PC-3 (cell line): ENCODE results near the gene NTN3. TPM values are rescaled to one million over a fixed set of nuclear protein-coding genes. Genes with fewer than 3 reads are reported as not detected.

Source experiments
- ATAC-seq: fragments of 200-7000 bp; cut with Tn5 transposase; 2 replicates; pipeline ENCODE4 v1.9.1; 2020; ENCODE audit warnings: mild to moderate bottlenecking, moderate library complexity
- BruUV-seq: library from RNA; stranded (reverse); fragments of 400-500 nt; replicated peaks from 2 replicates; lab custom pipeline; 2021; lab: Mats Ljungman, UMichigan
- CTCF ChIA-PET: fragments of 300-600 bp; sonication (Branson Sonifier 250); formaldehyde crosslinking; loops from one replicate; lab custom pipeline; 2022; ENCODE audit warnings: antibody characterized with exemption; lab: Charles Lee
- POLR2A ChIA-PET: fragments of 300-600 bp; sonication (Branson Sonifier 250); formaldehyde crosslinking; loops from one replicate; lab custom pipeline; 2022; ENCODE audit warnings: antibody characterized with exemption; ENCODE audit not compliant: unreplicated experiment; lab: Charles Lee
- DNase-seq: peaks from one replicate; pipeline ENCODE4 v3.0.0-alpha.2; 2015
- H2AFZ ChIP-seq: fragments of 300-600 bp; sonication (generic); 2 replicates; pipeline ENCODE4 v1.6.0; 2016; ENCODE audit warnings: antibody characterized with exemption, low read length
- H3F3A ChIP-seq: fragments of 300-600 bp; sonication (generic); one replicate; pipeline ENCODE4 v1.6.0; 2017; ENCODE audit warnings: antibody characterized with exemption, low read length, control low read depth, mild to moderate bottlenecking; ENCODE audit not compliant: unreplicated experiment
- H3K27ac ChIP-seq: fragments of 300-600 bp; sonication (generic); 2 replicates; pipeline ENCODE4 v1.5.1; 2016; ENCODE audit warnings: mild to moderate bottlenecking, low read length
- H3K27me3 ChIP-seq: fragments of 300-600 bp; sonication (generic); 2 replicates; pipeline ENCODE4 v1.6.1; 2016; ENCODE audit warnings: low read length, mixed read lengths
- H3K36me3 ChIP-seq: fragments of 300-600 bp; sonication (generic); 2 replicates; pipeline ENCODE4 v1.6.1; 2016; ENCODE audit warnings: low read depth, mixed run types, low read length, mixed read lengths
- H3K4me1 ChIP-seq: fragments of 300-600 bp; sonication (generic); 2 replicates; pipeline ENCODE4 v1.5.1; 2016; ENCODE audit warnings: low read length; ENCODE audit not compliant: insufficient read depth
- H3K4me2 ChIP-seq: fragments of 300-600 bp; sonication (generic); 2 replicates; pipeline ENCODE4 v1.6.0; 2016; ENCODE audit warnings: low read length
- H3K4me3 ChIP-seq: fragments of 300-600 bp; sonication (generic); 2 replicates; pipeline ENCODE4 v1.5.1; 2016; ENCODE audit warnings: mild to moderate bottlenecking, low read length, mixed read lengths
- H3K79me2 ChIP-seq: fragments of 300-600 bp; sonication (generic); 2 replicates; pipeline ENCODE4 v1.6.1; 2017; ENCODE audit warnings: low read length, mixed read lengths
- H3K9ac ChIP-seq: fragments of 300-600 bp; sonication (generic); 2 replicates; pipeline ENCODE4 v1.6.0; 2016; ENCODE audit warnings: mild to moderate bottlenecking, low read length
- H3K9me2 ChIP-seq: fragments of 300-600 bp; sonication (generic); replicated peaks from 2 replicates; pipeline ENCODE4 v1.6.1; 2016; ENCODE audit warnings: mixed run types, low read length, mixed read lengths
- H3K9me3 ChIP-seq: fragments of 300-600 bp; sonication (generic); 2 replicates; pipeline ENCODE4 v1.6.1; 2016; ENCODE audit warnings: low read length, mixed read lengths
- H4K20me1 ChIP-seq: fragments of 300-600 bp; sonication (generic); 2 replicates; pipeline ENCODE4 v1.6.1; 2016; ENCODE audit warnings: low read length, mixed read lengths
- CTCF ChIP-seq: fragments of 300-600 bp; sonication (generic); conservative IDR thresholded peaks from 2 replicates; pipeline ENCODE4 v1.5.1; 2017; ENCODE audit warnings: antibody characterized with exemption, low read depth, mild to moderate bottlenecking, low read length
- EZH2 ChIP-seq: fragments of 300-600 bp; sonication (generic); IDR thresholded peaks from one replicate; pipeline ENCODE4 v1.6.1; 2017; ENCODE audit warnings: antibody characterized with exemption, mild to moderate bottlenecking, low read length; ENCODE audit not compliant: unreplicated experiment
- EZH2phosphoT487 ChIP-seq: fragments of 300-600 bp; sonication (generic); IDR thresholded peaks from 2 replicates; pipeline ENCODE4 v1.6.1; 2018; ENCODE audit warnings: mild to moderate bottlenecking, antibody characterized with exemption, low read length, borderline replicate concordance
- intact Hi-C: fragments of 100-400 bp; cut with micrococcal nuclease; formaldehyde crosslinking; loops from 2 replicates; pipeline ENCODE4 v1.9.0; 2023
- total RNA-seq: library from RNA; depleted of rRNA; stranded (reverse); fragments of >200 nt; gene quantifications from 2 replicates; pipeline ENCODE4 v1.2.3, GENCODE V29; 2014

Gene NTN3
- total RNA-seq, 1 experiment from 2014 or later: not detected

- Histone ChIP-seq H3K27me3 (no peaks in the 10 kb centered on the region), H3K4me1 (peaks cover 26% of the 10 kb centered on the region), H4K20me1 (peaks cover 39% of the 10 kb centered on the region), H3K4me3 (peak within 1 kb of the TSS; percentile 81), H3K9me3 (no peaks in the 10 kb centered on the region), H3F3A (no peaks in the 10 kb centered on the region), H3K9me2 (no peaks in the 10 kb centered on the region), H3K9ac (peak within 1 kb of the TSS; percentile 90), H3K79me2 (peaks cover 48% of the 10 kb centered on the region), H2AFZ (peak within 1 kb of the TSS; percentile 71; the same call in 1 of the 2 replicates), H3K27ac (peak within 1 kb of the TSS; percentile 55; the same call in 1 of the 2 replicates), H3K4me2 (peak within 1 kb of the TSS; percentile 99), H3K36me3 (no peaks in the 10 kb centered on the region)
- no TSS peak for BruUV-seq
- intact Hi-C loops: no loop called here
- CTCF ChIA-PET: no interaction called here
- ATAC-seq (peak; percentile 90), DNase-seq (peak; percentile 88)
- TF ChIP-seq EZH2phosphoT487 (no peak), CTCF (no peak), EZH2 (no peak)
- POLR2A ChIA-PET: no interaction called here
These were observed 42.6 kb downstream of the NTN3 start, which contains the start of gene ATP6V0C for GRCh38 chr16:2513405-2514332. Gene ATP6V0C, plus strand, starts transcription at chr16:2513952. Its CDS starts 152 bp downstream, at chr16:2514104.

GRCh38 chr16:2514333-2515179 is 43.5 kb downstream of the NTN3 start:
- ATAC-seq: no peak
- BruUV-seq: no TSS peak
- no peak for DNase-seq
- H3K27ac ChIP-seq: peak overlapping the region; percentile 55; the same call in 1 of the 2 replicates
- H3K4me1 ChIP-seq: peaks cover 30% of the 10 kb centered on the region
- peaks cover 57% of the 10 kb centered on the region for H3K79me2 ChIP-seq
- no peaks in the 10 kb centered on the region for H3K9me3 ChIP-seq
- no peak overlapping the region for H2AFZ ChIP-seq
- no peaks in the 10 kb centered on the region for H3K9me2 ChIP-seq
- POLR2A ChIA-PET: no interaction called here
- no peaks in the 10 kb centered on the region for H3K27me3 ChIP-seq
- TF ChIP-seq CTCF (no peak), EZH2phosphoT487 (no peak), EZH2 (no peak)
- CTCF ChIA-PET: no interaction called here
- H3K36me3 ChIP-seq: no peaks in the 10 kb centered on the region
- H4K20me1 ChIP-seq: peaks cover 40% of the 10 kb centered on the region
- H3K9ac ChIP-seq: peak overlapping the region; percentile 90
- intact Hi-C loops: no loop called here
- H3F3A ChIP-seq: no peaks in the 10 kb centered on the region
- H3K4me3 ChIP-seq: peak overlapping the region; percentile 81
- H3K4me2 ChIP-seq: peak overlapping the region; percentile 99
